ENCODE measurements around the gene SLAMF6. TPM values are rescaled to one million over a fixed set of nuclear protein-coding genes. Genes with fewer than 3 reads are reported as not detected.
"Not testable (repeated sequence)": the region's sequence is repeated elsewhere in the genome, so short reads cannot be mapped to it uniquely, and the experiment has no call there.

The SLAMF6 gene
- total RNA-seq, 4 donors from 2014 or later: 0.19 to 1.4 (median 0.87) TPM

GRCh38 chr1:160500321-160500990 lies 22.6 kb downstream of the SLAMF6 start:
- Histone ChIP-seq H3K27me3 (peaks cover 0 to 6% (median 0%) of the 10 kb centered on the region in 4 donors), H3K27ac (replicated peaks in 1 of 4) (no peak overlapping the region), H3K4me1 (no peaks in the 10 kb centered on the region), H3K36me3 (no peaks in the 10 kb centered on the region), H3K9me3 (peaks cover 0 to 17% (median 11%) of the 10 kb centered on the region in 4 donors), H3K4me3 (no peak overlapping the region)
- no peak for TF ChIP-seq EP300 (IDR thresholded peaks at IDR 0.05)
- no peak for TF ChIP-seq POLR2AphosphoS5 (IDR thresholded peaks at IDR 0.05)
- TF ChIP-seq POLR2A (IDR thresholded peaks at IDR 0.05; ENCODE audit: low read depth): no peak
- TF ChIP-seq CTCF (IDR thresholded peaks at IDR 0.05): no peak
- 65% methylated on average over 1 of the region's 1 CpG for WGBS
- DNase-seq (ENCODE audit: extremely low spot score): no peak
- intact Hi-C loops (cut with DNase I): no loop called here

- TF ChIP-seq POLR2AphosphoS5 (IDR thresholded peaks at IDR 0.05) (no peak), POLR2A (IDR thresholded peaks at IDR 0.05; ENCODE audit: low read depth) (no peak), EP300 (IDR thresholded peaks at IDR 0.05) (no peak), CTCF (IDR thresholded peaks at IDR 0.05) (no peak)
- 85% methylated on average over 1 of the region's 1 CpG for WGBS
- H3K27ac ChIP-seq (replicated peaks in 1 of 4): no peak overlapping the region
- H3K9me3 ChIP-seq: peaks cover 0 to 10% (median 8%) of the 10 kb centered on the region in 4 donors
- no peaks in the 10 kb centered on the region for H3K36me3 ChIP-seq
- no peak for DNase-seq (ENCODE audit: extremely low spot score)
- no peak overlapping the region for H3K4me3 ChIP-seq
- intact Hi-C loops (cut with DNase I): no loop called here
- H3K27me3 ChIP-seq: peaks cover 0 to 6% (median 0%) of the 10 kb centered on the region in 4 donors
- H3K4me1 ChIP-seq: no peaks in the 10 kb centered on the region
Observed at GRCh38 chr1:160499631-160500030, 23.4 kb downstream of the SLAMF6 start.

GRCh38 chr1:160498301-160499065 lies 24.6 kb downstream of the SLAMF6 start:
- H3K27ac ChIP-seq (replicated peaks in 1 of 4); H3K36me3 ChIP-seq; H3K4me1 ChIP-seq; H3K4me3 ChIP-seq; intact Hi-C loops (cut with DNase I); H3K27me3 ChIP-seq; DNase-seq (ENCODE audit: extremely low spot score): not testable (repeated sequence)
- peaks cover 0 to 10% (median 8%) of the 10 kb centered on the region in 4 donors for H3K9me3 ChIP-seq
- WGBS: 87% methylated on average over 3 of the region's 3 CpGs

GRCh38 chr1:160496334-160496733 lies 26.7 kb downstream of the SLAMF6 start:
- intact Hi-C loops (cut with DNase I): no loop called here
- no peak for TF ChIP-seq POLR2AphosphoS5 (IDR thresholded peaks at IDR 0.05)
- no peak for TF ChIP-seq EP300 (IDR thresholded peaks at IDR 0.05)
- no peak for TF ChIP-seq POLR2A (IDR thresholded peaks at IDR 0.05; ENCODE audit: low read depth)
- no peak for TF ChIP-seq CTCF (IDR thresholded peaks at IDR 0.05)
- no peak for DNase-seq (ENCODE audit: extremely low spot score)
- Histone ChIP-seq H3K9me3 (peaks cover 0 to 10% (median 8%) of the 10 kb centered on the region in 4 donors), H3K4me1 (no peaks in the 10 kb centered on the region), H3K27me3 (no peaks in the 10 kb centered on the region), H3K4me3 (no peak overlapping the region), H3K27ac (replicated peaks in 1 of 4) (no peak overlapping the region), H3K36me3 (no peaks in the 10 kb centered on the region)
- WGBS: 82% methylated on average over 4 of the region's 4 CpGs

- no peak for DNase-seq (ENCODE audit: extremely low spot score)
- no peak overlapping the region for H3K4me3 ChIP-seq
- no peaks in the 10 kb centered on the region for H3K36me3 ChIP-seq
- peaks cover 0 to 10% (median 8%) of the 10 kb centered on the region in 4 donors for H3K9me3 ChIP-seq
- intact Hi-C loops (cut with DNase I): no loop called here
- no peaks in the 10 kb centered on the region for H3K27me3 ChIP-seq
- no peak overlapping the region for H3K27ac ChIP-seq (replicated peaks in 1 of 4)
- 85% methylated on average over 3 of the region's 3 CpGs for WGBS
- TF ChIP-seq POLR2A (IDR thresholded peaks at IDR 0.05; ENCODE audit: low read depth) (no peak), CTCF (IDR thresholded peaks at IDR 0.05) (no peak), EP300 (IDR thresholded peaks at IDR 0.05) (no peak), POLR2AphosphoS5 (IDR thresholded peaks at IDR 0.05) (no peak)
- H3K4me1 ChIP-seq: no peaks in the 10 kb centered on the region
Observed at GRCh38 chr1:160494620-160495019, 28.4 kb downstream of the SLAMF6 start.

All from esophagus muscularis mucosa (tissue), 4 donors.